ENCODE results near the gene CDH12.
"Not testable (repeated sequence)": the region's sequence is repeated elsewhere in the genome, so short reads cannot be mapped to it uniquely, and the experiment has no call there.

Gene CDH12

DNA sequence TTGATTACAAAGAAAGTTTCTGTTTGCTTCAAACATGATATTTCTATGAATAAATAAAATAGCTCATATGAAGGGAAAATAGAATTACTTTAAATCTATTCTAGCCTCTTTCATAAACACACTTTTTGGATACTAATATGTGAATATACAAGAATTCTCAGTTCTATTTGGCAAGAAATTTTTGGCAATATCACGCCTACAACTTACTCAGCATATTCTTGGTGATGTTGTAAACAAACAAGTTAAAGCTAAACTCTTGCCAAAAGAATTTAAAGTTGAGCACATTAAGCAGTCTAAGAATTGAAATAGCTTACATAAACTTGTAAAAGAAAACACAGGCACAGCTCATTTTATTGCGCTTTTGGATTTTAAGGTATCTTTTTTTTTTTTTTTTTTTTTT lies 209.8 kb downstream of the CDH12 start:
- no peak for FAIRE-seq

DNA sequence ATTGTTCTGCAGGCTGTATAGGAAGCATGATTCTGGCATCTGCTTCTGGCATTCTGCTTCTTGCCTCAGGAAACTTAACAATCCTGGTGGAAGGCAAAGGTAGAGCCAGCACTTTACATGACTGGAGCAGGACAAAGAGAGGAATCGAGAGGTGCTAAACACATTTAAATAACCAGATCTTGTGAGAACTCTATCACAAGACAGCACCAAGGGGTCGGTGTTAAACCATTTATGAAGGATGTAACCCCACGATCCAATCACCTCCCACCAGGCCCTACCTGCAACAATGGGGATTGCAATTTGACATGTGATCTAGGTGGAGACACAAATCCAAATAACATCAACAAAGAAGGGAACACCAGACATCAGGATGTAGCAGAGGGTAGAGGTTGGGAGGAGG lies 221.5 kb downstream of the CDH12 start:
- FAIRE-seq = no peak

- FAIRE-seq = no peak
Measured at GRCh38 chr5:22627029-22627428, 226.1 kb downstream of the CDH12 start.

GRCh38 chr5:22625451-22625850 lies 227.7 kb downstream of the CDH12 start:
- FAIRE-seq = no peak

DNA sequence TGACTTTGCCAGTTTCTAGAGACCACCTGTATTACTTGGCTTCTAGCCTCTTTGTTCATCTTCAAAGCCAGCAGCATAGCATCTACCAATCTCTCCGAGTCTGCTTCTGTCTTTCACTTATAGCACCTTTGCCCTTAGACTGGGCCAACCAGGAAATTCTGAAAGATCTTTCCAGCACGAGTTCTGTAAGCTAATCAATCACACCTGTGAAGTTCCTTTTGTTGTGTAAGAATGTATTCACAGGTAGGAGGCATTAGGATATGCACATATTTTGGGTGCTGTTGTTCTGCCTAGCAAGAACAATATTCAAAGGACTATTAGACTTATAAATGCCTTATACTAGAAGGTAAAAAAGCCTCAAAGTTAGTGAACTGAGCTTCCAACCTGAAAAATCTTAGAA lies 232.1 kb downstream of the CDH12 start:
- FAIRE-seq = no peak

GRCh38 chr5:22615964-22616363 lies 237.2 kb downstream of the CDH12 start:
- no peak for FAIRE-seq

GRCh38 chr5:22614486-22615094 lies 238.6 kb downstream of the CDH12 start:
- no peak for FAIRE-seq

DNA sequence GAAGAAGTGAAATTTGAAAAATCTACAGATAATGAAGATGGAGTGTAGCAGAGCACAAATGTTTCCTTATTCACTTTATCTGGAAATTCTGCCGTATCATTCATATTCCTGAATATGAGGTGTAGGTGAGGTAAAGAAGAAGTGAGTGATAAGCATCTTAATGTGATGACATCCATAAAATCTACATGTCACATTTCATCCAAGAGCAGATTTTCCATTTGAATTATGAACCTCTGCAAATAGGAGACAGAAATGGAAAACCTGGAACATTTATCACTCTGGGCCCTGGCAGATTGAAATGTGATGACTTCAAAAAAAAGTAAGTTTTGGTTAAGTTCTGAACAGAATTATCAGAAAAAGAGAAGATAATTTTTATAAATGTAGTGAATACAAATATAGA lies 240.2 kb downstream of the CDH12 start:
- no peak for FAIRE-seq

DNA sequence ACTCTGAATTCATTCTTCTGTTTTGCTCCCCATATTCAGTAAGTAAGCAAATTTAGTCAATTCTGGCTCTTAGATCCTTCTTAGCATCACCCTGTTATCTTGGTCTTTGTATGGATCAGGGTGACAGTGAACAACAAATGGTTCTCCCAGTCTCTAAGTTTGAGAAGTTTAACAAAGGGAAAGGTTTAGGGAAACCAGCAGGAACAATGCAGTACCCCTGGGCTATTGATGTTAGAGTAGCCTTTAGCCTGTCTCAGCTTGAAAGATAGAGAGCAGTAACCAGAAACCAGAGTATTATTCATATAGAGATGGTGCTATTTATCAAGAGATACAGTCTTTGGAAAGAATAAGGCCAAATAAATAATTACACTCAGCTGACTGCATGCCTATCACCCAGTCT lies 241.8 kb downstream of the CDH12 start:
- no peak for FAIRE-seq

DNA sequence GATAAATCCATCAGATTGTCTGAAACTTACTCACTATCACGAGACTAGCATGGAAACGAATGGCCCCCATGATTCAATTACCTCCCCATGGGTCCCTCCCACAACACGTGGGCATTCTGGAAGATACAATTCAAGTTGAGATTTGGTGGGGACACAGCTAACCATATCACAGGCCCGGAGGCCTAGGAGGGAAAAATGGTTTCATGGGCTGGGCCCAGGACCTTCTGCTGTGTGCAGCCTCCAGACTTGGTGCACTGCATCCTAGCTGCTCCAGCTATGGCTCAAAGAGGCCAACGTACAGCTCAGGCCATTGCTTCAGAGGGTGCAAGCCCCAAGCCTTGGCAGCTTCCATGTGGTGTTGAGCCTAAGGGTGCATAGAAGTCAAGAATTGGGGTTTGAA lies 245.6 kb downstream of the CDH12 start:
- not testable (repeated sequence) for FAIRE-seq

DNA sequence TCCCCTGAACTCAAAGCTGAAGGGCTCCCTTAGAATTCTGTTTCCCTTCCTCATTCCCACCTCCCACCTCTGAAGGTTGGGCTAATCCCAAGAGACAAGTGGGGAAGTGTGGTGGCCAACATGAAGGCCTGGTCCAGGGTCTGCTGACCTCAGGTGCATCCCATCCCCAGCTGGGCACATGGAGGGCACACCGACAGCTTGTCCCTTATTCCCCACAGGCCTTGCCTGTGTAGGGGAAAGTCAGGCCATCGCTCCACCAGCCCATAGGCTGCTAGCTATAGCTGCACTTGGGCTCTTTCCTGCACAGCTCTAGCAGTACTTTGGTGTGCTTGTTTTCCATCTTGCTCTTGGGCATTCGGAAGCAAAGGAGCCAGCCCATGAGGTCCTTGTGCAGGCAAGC lies 247.7 kb downstream of the CDH12 start:
- FAIRE-seq = no peak

- no peak for FAIRE-seq
Measured at GRCh38 chr5:22604711-22605110, 248.4 kb downstream of the CDH12 start.

DNA sequence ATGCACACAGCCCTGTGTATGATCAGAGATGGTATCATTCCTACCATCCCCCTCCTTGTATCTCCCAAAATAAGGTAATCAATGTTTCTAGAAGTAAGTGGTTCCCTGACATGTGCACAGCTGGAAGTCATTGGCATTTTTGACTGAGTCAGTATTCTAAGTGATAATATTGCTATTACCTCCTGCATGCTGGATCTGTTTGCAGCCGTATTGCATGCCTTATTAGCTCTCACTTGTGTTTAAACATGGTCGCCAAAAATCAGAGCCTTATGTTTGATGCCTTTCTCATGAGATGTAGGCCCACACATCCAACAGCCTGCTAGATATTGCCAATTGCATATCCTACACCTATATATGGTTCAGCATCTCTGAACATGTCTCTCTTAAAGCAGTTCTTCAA lies 254.3 kb downstream of the CDH12 start:
- FAIRE-seq = no peak

DNA sequence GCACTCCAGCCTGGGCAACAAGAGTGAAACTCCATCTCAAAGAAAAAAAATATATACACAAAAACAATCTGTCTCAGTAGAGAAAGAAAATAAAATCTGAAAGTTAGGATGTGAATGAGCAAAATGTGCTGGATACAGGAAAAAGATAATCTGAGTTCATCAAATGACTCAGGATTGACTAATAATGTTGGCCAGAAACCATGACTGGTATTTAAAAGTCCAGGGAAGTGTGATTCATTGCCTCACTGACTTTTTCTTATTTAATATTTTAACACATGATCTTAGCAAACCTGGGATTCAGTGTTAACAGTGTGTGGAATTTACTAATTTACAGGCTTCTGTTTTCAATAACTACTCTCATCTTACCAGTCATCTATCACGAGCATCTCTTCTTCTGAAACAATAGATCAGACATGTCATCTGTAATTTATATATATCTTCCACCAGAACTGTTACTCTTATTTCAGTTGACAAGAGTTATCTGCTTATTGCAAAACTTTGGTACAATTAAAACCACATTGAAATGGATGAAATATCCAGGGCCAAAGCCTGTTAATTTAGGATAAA lies 256.7 kb downstream of the CDH12 start:
- no peak for FAIRE-seq

DNA sequence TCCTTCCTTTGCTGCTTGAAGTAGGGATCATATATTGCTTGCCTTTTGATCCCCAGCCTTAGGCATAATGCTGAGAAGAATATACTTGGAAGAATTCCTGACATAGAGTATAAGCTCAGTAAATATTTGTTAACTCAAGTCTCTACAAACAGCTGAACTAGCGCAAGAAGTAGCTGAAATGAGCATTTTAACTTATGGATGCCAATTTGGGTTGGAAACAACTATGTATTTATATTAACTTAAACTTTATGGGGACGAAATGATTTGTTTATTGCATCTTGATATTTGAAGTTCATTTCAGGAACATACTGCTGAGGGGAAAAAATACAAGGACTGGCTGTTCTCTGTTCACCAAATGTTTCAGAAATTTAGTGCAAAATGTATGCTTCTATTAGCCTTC lies 258.7 kb downstream of the CDH12 start:
- no peak for FAIRE-seq

DNA sequence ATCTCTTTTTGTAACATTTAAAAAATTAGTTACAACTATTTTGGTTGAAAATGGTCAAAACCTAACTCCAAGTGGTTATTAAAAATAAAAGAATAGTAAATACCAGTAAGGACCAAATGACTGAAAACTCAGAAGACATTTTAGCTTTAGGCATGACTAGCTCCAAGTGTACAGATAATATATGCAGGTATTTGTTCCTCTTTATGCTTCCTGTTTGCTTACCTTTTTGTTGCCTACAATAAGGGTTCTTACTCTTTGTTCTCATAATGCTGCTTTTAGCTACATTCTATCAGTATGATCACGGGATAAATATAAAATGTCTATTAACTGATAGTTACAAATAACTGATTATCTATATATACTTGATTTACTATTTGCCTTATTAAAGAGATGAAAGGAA lies 259.6 kb downstream of the CDH12 start:
- no peak for FAIRE-seq

GRCh38 chr5:22591461-22591860 lies 261.7 kb downstream of the CDH12 start:
- no peak for FAIRE-seq

GRCh38 chr5:22590677-22591268 lies 262.4 kb downstream of the CDH12 start:
- no peak for FAIRE-seq

DNA sequence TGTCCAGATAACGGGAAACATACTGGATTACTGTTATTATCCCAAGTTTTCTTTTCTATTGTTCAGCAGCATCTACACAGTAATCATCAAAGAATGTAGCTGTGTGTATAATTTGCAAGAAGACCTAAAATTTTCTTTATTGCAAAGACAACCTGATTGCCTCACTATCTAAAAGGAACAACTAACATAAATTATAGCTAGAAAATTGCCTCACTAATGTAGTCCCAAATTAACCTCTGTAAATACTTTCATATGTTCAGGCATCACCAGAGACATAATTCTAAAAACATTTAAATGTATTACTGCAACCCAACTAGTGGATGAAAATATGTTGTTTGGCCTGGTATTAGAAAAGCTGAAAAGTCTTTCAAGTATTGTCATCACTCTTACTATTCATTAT lies 275.4 kb downstream of the CDH12 start:
- FAIRE-seq = no peak

- FAIRE-seq = no peak
Measured at GRCh38 chr5:22577006-22577405, 276.1 kb downstream of the CDH12 start.

GRCh38 chr5:22572941-22573340 lies 280.2 kb downstream of the CDH12 start:
- no peak for FAIRE-seq

GRCh38 chr5:22567983-22568382 lies 285.2 kb downstream of the CDH12 start:
- FAIRE-seq = no peak

DNA sequence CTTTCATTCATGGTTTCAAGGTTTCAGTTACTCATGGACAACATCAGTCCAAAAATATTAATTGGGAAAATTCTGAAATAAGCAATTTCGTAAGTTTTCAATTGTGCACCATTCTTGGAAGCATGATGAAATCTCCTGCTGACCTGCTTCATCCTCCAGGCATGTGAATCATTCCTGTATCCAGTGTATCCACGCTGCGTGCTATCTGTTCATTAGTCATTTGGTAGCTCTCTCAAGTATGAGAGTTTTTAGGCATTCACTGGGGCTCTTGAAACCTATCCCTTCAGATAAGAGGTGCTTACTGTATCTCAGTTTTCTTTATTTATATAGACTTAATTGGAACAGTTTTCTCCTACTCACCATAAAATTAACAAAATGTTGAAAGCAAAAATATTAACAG lies 293.0 kb downstream of the CDH12 start:
- no peak for FAIRE-seq

DNA sequence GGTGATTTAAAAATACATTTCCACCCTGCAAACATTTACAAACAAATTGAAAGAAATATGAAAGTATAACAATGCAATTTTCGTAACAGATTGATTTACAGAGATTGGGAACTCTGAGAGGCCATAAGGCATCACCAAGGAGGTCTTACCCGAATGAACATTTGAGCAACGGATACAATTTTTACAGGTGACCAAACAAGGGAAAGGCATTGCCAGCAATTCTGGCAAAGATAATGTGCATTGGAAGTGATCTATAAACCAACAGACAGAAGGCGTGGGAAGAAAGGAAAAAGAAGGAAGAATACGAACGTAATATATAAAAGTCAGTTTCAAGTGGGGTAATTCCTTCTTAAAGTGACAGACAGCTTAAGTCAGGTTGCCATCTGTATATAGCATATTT lies 295.9 kb downstream of the CDH12 start:
- FAIRE-seq = no peak

DNA sequence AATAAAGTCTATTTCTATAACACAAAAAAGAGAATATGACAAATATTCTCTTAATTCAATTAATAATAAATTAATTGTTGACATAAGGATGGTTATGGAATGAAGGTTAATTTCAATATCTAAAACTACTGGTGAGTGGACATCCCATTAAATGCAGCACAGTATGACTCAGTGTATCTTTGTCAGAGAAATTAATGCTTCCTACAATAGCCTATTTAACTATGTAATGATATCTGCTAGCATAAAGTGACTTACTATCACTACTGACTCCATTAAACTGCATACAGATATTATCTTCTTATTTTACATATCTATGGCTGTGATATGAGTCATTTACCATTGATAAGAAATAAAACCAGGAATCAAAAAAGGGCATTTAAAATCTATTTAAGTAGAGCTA lies 298.7 kb downstream of the CDH12 start:
- FAIRE-seq = no peak
